D341Med (cell line): ENCODE measurements around the gene GRM6.
A peak's percentile ranks its signal among the peaks of the same experiment; 100 is the strongest.

ENCODE experiments used
- DNase-seq: peaks from one replicate; pipeline ENCODE4 v3.0.0; 2012; ENCODE audit warnings: low spot score

GRM6 gene

DNA sequence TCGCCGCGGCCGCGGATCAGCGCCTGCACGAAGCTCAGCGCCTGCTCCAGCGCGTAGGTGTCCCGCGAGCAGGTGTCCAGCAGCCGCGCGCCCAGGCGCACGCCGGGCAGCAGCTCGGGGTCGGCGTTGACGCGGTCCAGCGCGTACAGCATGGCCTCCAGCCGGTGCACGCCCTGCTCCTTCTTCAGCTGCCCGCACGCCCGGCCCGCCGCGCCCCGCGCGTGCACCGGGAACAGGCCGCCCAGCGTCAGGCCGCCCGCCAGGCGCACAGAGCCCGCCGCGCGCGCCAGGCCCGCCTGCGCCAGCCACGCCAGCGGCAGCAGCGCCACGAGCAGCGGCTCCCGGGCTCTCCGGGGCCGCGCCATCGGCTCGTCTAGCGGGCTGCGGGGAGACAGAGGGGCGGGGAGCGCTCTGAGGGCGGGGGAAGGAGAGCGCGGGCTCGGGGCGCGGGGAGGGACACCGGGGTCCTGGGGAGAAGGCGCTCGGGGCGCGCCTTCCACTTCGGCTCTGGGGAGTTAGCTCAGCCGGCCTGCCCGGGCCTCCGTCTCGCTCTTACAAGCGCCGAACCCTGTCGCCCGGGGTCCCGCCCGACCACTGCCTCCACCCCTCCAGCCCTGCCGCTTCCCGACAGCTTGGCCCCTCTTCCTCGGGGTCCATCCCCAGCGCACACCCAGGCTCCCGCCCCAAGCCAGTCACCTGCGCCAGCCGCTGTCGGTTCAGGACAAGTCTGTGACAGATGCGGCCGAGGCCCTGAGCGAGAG, at the start of gene GRM6:
Gene GRM6 (minus strand): TSS at position 741 of the 761 bp plus-strand sequence. CDS start 376 bp downstream, at position 365.
- DNase-seq = peak; percentile 80

DNA sequence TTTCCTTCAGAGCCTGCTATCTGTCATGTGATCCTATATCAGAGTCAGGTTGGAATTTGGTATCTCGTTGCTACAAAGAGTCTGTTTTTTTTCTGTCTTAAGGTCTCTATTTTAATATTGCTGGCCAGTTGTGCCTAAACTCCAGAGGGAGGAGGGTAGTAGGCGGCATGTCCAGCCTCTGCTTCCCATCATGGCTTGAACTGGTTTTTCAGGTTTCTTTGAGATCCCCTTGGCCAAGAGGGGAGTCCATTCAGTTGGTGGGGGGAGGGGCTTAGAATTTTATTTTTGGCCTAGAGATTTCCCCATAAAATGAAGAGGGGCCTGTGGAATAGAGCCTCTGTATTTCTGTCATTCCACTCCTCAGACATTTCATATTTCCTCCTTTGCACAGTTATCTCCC, 49.6 kb upstream of the GRM6 start:
- DNase-seq = no peak

DNA sequence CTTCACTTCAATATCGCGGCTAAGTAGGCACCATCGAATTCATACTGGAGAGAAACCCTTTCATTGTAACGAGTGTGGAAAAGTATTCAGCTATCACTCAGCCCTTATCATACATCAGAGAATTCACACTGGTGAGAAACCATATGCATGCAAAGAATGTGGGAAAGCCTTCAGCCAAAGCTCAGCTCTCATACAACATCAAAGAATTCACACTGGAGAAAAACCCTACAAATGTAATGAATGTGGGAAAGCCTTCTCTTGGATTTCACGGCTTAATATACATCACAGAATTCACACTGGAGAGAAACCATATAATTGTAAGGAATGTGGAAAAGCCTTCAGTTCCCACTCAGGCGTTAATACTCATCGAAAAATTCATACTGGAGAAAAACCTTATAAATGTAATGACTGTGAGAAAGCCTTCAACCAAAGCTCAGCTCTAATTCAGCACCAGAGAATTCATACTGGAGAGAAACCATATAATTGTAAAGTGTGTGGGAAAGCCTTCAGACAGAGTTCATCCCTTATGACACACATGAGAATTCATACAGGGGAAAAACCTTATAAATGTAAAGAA, 38.0 kb upstream of the GRM6 start:
- DNase-seq = no peak

DNA sequence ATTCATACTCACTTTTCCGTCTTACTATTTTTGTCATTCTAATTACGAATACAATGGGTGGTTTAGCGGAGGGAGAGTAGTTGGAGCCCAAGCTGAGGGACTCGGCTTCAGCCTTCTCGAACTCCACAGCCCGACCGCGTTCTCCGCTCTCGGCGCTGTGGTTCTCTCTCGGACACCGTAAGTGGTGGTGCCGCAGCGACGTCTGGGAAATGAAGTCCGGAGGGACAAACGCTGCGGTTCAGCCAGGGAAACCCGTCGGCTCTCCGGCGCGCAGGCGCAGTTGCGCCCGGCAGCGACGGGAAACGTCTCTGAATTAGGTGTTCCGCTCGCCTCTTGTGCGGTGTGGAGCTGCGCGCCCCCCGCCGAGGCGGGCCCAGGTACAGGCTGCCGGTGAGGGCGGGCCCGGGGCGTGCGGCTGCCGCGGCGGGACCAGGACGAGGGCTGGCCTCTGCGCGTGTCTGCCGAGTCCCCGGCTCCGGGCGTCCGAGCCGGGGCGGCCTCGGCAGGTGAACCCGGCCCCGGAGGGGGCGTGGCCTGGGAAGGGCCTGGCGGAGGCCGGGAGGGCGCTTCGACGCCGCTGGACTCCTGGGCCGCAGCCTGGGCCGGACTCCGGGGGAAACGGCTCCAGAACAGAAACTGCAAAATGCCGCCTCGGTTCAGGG, 28.5 kb upstream of the GRM6 start, which contains the start of gene ZNF879:
Gene ZNF879 (plus strand): TSS at position 277 of the 662 bp plus-strand sequence. CDS start 1,201 bp downstream, outside the sequence.
- DNase-seq = peak; percentile 94

DNA sequence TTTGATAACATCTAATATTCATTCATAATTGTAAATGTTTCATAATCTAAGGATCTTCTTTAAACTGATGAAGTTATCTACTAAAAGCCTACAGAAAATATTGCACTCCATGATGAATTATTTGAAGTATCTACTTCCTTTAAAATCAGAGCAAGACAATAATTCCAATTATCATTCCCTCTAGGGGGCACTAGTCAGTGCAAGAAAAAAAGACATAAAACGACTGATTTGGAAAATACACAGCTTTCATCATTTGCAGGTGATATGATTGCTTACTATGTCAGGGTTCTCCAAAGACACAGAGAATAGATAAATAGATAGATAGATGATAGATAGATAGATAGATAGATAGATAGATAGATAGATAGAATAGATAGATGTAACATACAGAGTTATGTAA, 13.5 kb upstream of the GRM6 start:
- no peak for DNase-seq

DNA sequence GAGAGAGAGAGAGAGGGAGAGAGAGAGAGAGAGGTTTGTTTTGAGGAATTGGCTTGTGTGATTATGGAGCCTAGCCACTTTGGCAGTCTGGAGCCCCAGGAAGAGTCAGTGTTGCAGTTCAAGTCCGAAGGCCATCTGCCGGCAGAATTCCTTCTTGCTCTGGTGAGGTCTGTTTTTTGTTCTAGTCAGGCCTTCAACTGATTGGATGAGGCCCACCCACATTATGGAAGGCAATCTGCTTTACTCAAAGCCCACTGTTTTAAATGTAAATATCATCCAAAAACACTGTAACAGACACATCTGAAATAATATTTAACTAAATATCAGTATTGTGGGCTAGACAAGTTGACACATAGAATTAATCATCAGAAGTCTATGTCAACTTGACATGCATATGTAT, 11.4 kb upstream of the GRM6 start:
- DNase-seq = no peak

DNA sequence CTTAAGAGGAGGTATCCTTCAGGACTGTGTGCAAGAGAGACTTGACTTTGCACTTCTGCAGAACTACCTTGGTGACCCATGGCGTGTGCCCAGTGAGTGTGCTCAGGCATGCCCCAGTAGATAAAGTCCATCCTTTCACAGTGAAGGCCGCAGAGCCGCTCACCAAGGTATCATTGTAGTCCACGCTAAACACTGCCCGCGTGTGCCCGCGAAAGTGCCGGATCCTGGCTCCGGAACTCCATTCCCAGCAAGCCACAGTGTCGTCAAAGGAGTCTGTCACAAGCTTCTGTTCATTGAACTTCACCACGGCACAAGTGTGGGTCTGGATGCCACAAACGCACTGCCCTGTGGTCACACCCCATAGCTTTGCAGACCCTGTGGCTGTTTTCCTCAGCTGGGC, 3.3 kb upstream of the GRM6 start:
- DNase-seq = no peak

DNA sequence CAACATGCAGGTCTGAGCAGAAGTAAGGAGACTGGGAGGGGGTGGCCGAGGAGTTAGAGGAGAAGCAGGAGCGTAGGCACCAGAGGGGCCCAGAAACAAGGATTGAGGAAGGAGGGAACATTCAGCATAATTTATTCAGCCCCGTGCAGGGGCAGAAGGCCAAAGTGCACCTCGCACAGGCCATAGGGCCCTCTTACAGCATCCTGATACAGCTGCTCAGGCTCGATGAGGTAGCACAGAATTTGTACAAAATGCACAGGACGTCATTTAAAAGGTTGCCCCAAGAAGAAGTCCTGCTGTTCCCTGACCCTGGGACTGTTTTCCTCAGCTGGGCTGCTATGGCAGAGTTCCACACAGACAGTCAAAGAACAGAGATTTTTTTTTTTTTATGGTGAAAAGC, 2.1 kb upstream of the GRM6 start:
- DNase-seq = no peak

DNA sequence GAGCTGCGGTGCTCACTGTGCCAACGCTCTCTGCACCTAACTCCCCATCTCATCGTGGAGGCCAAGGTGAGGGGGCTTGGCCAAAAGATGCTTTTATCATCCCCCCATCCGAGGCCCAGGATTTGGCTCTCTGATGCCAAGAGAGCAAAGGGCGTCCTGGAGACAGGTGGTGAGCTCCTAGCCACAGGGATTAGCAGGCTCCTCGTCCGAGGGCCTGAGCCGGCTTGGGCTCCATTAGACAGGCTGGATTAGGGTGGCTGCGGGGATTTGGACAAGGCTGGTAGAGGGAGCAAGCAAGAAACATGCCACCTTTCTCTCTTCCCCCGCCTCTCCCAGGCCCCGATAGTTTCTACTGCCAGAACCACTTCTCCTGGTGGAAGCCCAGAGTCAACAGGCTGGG, 1.0 kb upstream of the GRM6 start:
- DNase-seq = peak; percentile 67

DNA sequence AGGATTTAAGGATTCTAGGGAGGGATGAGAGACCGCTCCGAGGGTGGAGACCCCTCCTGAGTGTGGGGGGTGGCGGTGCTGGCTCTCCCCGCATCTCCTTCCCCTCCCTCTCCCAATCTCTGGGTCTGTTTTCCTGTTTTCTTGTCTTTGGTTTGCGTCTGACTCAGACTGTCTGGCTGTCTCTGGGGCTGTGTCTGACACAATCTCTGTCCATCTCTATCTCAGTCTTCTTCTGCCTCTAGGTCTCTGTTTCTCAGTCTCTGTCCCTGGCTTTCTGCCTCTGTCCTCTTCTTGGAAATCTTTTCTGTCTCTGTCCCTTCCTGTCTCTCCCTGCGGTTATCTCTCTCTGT, 196 bp upstream of the GRM6 start:
- no peak for DNase-seq

DNA sequence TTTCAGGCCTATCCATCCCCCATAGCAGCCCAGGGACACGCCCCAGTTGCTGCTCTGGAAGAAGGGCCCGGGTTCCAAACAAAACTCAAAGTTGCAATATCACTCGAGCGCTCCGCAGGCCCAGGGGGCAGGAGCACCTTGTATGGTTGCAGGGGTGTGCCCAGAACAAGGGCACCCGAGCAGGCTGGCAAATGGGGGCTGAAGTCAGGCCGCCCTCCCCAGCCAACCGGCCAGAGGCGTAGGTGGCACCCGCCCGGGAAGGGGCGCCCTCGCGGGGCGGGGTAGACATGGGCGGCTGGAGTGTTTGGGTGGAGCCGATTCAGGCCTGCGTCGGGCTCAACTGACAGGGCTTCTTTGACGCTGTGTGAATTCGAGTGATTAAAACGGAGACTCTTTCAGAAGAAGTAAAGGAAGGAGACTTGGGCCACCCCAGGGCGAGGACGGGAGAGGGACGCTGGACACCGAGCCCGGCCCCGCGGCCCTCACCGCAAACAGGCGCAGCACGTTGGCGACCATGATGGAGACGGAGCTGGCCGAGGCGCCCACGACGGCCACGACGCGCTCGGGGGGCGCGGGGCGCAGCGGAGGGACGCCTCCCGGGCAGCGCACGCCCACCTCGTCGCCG, 1.1 kb downstream of the GRM6 start:
- DNase-seq = no peak

DNA sequence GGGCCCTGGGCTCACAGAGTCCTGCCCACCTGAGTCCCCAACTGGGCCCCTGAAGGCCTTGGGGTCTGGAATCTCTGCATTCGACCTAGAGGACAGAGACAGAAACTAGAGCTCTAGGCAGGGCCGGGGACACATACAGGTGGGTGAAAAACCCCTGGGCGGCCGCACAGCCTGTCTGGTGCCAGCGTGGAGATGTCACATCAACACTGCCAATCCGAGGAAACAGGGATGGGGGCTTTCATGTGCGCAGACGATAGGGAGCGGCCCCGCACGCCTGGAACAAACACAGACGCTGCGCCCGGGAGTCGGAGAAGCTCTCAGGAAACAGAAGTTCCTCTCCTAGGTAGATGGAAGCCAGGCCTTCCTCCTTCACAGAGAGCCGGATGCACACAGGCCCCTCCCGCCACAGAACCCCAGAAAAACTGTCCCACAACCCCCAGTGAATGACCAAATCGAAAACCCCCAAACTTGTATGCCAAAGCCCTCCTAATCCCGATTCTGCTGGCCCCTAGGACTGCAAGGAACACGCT, 1.8 kb downstream of the GRM6 start:
- DNase-seq = no peak

DNA sequence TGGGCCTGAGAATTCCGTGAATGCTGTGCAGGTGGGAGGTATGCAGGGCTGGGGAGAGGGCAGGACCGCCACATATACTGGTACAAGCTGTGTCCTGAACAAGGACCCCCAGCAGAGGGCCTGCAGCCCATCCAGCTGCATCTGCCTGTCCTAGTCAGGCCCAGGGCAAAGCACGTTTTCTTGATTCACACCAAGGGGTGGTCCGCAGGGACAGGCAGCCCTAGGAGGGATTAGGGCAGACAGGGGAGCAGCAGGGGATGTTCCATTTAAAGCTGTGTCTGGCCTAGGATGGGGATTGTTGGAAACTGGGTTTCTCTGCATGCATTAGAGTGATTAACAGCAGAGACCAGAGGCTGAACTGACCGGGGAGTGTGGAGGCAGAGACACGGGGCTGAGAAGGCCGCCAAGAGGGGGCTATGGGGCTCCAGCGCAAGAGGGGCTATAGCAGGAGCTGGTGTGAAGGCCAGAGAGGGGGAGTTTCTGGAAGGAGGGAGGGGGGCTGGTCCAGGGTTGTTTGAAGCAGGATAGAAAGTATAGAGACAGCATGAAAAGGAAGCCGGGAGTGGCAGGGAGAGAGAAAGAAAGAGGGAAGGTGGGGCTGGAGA, 2.7 kb downstream of the GRM6 start:
- DNase-seq = no peak

DNA sequence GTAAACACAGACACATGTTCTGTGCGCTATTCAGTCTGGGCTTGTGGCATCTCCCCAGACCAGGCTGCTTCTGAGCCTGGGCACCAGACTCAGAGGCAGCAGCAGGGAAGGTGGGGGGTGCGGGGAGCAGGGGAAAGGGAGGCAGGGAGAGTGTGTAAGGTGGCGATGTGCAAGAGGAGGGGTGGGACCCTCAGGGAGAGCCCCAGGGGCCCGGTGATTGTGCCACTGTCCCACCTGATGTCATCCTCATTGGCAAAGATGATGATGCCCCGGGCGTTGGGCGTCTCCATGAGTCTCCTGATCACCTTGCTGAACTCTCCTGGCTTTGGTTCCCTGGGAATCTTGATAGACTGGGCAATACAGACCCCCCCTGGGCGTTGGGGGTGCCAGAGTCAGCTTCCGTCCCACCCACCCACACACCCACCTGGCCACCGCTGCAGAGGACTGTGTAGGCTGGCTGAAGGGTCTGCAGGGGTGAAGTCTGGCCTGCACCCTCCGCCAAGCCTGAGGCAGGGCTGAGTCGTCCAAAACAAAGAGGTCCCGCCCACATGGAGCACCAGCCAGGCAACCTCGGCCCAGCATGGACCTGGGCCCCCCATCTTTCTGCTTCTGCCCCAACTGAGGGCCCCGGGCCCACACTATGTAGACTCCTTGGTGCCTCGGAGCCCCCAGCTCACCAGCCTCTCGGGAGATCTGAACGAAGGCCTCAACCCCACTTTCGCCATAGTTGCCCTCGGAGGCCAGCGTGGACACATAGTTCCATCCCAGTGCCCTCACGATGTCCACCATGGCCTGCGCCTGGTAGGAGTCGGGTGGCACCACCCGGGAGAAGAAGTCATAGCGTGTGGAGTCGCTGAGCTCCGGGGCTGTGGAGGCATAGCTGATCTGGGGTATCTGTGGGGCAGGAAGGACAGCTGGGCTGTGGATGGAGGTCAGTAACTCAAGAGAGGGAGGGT, 3.7 kb downstream of the GRM6 start:
- DNase-seq = no peak

DNA sequence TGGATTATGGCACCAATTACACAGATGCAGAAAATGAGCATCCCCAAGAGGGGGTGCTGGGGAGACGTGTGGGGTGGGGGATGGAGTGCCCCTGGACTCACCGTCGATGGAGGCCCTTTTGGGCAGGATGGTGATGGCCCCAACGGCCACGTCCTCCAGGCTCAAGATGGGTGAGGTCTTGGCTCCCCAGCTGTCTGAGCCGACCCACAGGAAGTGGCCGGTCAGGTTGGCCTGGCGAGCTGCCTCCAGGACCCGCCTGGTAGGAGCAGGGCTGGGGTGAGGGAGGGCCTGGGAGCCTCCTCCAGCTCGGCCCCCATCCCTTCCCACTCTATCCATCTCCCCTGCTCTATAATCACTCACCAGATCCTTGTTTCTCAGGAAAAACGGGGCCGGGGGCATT, 4.6 kb downstream of the GRM6 start:
- DNase-seq = no peak

DNA sequence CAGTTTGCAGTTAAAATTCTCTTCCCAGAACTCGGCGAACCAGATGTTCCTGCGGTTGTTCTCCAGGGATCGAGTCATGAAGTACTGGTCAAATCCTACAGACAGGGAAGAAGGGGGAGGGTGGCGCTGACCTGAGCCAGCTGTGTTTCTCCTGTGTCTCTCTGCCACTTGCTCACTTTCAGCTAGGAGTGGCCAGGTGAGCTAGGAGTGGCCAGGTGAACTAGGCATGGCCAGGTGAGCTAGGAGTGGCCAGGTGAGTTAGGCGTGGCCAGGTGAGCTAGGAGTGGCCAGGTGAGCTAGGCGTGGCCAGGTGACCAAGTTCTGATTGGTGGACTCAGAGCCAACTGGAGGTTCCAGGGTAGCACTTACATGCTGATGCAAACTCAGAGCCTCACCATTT, 5.8 kb downstream of the GRM6 start:
- no peak for DNase-seq

DNA sequence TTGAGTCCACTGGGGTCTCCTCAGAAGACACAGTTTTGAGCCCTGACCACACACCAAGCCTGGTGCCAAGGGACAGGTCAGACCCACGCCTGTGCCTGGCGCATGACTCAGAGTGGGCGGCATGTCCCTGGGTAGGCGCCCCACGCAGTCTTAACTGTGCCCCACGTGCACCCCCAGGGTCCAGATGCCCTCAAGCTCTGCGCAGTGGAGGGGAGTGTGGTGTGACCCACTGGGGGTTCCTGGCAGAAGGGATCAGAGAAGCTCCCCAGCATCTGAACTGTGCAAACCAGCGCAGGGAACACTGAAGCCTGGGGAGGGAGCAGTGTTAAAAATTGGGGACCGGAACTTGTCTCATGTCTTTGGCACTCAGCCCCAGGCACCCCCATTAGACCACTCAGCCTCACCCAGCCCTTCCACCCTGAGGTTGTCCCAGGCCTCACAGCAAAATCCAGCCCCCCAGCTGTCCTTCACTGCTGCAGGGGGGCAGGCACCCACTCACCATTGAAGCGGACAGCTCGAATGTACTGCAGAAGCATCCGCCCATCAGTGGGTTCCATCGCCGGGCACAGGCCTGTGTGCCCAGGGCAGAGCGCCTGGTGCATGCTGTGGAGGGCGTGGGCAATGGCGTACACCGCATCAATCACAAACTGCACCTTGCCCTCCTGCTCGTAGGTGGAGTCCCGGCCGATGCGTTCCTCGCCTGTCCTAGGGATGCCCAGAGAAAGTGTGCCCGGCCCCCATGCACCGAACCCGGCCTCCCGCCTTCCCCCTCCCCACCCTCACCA, 6.5 kb downstream of the GRM6 start:
- no peak for DNase-seq

DNA sequence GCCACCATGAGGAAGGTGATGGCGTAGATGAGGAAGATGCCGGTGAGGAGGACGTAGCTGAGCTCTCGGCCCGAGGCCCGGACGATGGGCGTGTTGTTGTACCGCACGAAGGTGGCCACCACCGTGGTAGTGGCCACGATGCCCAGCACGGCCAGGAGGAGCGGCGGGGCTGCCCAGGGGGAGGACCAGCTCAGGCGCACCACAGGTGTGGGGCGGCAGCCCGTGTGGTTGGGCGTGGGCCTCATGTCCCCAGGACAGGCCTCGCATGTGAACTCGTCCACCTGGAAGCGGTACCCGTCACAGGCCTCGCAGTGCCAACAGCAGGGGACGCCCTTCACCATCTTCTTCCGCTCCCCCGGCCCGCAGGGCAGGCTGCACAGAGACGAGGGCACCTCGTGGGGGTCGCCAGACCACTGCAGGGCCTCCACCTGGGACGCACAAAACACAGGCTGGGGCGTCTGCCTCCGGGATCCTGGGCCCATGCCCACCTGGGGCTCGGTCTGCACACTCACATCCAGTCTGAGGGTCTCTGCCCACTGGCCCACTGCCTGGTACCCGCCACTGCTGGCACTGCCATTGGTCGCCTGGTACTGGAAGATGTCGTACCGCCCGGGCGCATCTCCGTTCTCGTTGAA, 8.7 kb downstream of the GRM6 start:
- no peak for DNase-seq

DNA sequence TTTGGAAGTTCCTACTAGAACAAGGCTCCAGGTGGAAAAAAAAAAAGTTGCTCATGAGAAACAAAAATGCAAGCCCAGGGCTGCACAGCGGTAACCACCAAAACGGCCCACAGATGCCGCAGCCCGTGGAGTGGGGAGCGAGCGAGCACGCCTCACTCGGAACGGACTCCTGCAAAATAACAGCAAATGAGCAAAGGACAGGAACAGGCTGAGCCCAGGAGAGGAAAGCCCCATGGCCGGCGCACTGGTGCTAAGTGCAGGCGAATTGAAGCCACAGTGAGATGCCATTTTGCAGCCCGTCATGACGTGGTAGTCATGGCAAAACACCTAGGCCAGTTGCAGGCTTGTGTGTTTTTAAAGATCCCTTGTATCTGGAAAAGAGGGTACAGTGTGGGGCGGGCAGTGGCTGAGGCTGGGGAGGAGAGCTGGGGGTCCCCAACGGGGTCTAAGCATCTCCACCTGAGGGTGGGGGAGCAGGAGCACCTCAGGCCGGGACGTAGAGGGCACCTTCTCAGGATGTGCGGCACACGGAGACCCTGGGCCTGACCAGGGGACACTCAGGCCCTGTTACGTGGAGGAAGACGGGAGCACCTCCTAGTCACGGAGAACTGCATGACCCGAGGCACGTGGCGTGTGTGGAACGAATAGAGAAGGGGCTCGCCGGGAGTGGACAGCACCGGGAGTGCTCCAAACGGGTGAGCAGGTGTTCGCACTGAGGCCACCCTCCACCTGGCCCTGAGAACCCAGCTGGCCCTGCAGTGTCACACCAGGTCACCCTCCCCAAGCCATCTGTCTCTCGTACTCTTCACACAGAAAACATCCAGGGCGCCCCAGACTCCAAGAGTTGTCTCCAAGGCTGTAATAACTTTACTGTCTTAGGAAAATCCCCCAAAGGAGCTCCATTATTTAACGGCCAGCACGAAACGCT, 10.7 kb downstream of the GRM6 start:
- DNase-seq = no peak
